Pancreas (tissue), 10 donors: ENCODE measurements around the gene AUTS2. TPM values are rescaled to one million over a fixed set of nuclear protein-coding genes. Genes with fewer than 3 reads are reported as not detected.

Source experiments
- ATAC-seq, 4 donors: fragments of 200-7000 bp; cut with Tn5 transposase; one replicate each; pipeline versions ENCODE4 v1.8.0 to v1.9.1; 2020; ENCODE audit warnings: mild to moderate bottlenecking in 4 of 4, moderate library complexity in 4 of 4
- DNase-seq, 6 donors: peaks; one replicate each; pipeline ENCODE4 v3.0.0-alpha.2; 2020
- FAIRE-seq: peaks from 2 replicates; lab custom pipeline; 2012; peaks lifted over from hg19 to GRCh38; lab: Jason Lieb, UNC
- H3K27ac ChIP-seq, 4 donors: fragments of 200-600 bp; sonication (generic); 1 replicate in 3 of 4; 2 replicates in 1 of 4; pipeline versions ENCODE4 v1.5.0 to v1.8.0; 2020
- H3K27me3 ChIP-seq, 4 donors: fragments of 200-600 bp; one replicate each; pipeline ENCODE4 v1.8.0; 2021
- H3K36me3 ChIP-seq, 3 donors: fragments of 200-600 bp; sonication (generic) in 1 of 3; one replicate each; pipeline versions ENCODE4 v1.5.0 to v1.8.0; 2020 to 2021
- H3K4me1 ChIP-seq, 3 donors: fragments of 200-600 bp; one replicate each; pipeline ENCODE4 v1.8.0; 2021
- H3K4me3 ChIP-seq, 4 donors: fragments of 200-600 bp; sonication (generic) in 2 of 4; one replicate each; pipeline versions ENCODE4 v1.5.0 to v1.8.0; 2020 to 2021
- H3K9me3 ChIP-seq, 4 donors: fragments of 200-600 bp; one replicate each; pipeline ENCODE4 v1.8.0; 2021
- WGBS, 2 donors: extraction: QIAGEN DNeasy Blood & Tissue Kit; methylation state at CpG; one replicate each; pipeline ENCODE4 v1.1.7; 2013; 5-methylcytosine and 5-hydroxymethylcytosine counted together
- intact Hi-C, 3 donors: fragments of 100-400 bp; cut with DNase I; formaldehyde crosslinking; loops; one replicate each; pipeline versions ENCODE4 v1.11.1 to v1.14.2; 2022
- polyA plus RNA-seq, 2 donors: library from polyadenylated mRNA; stranded (reverse); fragments of 200-250 nt; gene quantifications; one replicate each; pipeline ENCODE4 v1.2.3, GENCODE V29; 2013
- total RNA-seq, 6 donors: library from RNA; stranded (reverse); fragmentation: NEBNext Ultra II Directional in 4 of 6; extraction: Animal tissue kit (Norgen Biotek cat#: 25700) in 4 of 6; gene quantifications; one replicate each; pipeline versions ENCODE4 v1.2.1 to v1.2.4, GENCODE V29; 2021 to 2023
- TF ChIP-seq, protein P1 (sequence below), 4 donors: fragments of 200-600 bp; sonication (generic) in 3 of 4; IDR thresholded peaks; one replicate each; pipeline versions ENCODE4 v1.5.0 to v1.8.0; 2021; ENCODE audit warnings: antibody characterized with exemption in 4 of 4
- donor health status: healthy with polysubstance abuse.
- donor health status: DM: no; HTN: no; CAD: no; lungs with moderate emphysema.
- donor health status: DM: no; HTN: no; CAD: no.
- donor health status: control.
- donor health status: control.
- donor health status: Bipolar disorder and iron deficiency.
- donor health status: DM: yes; HTN: yes; CAD: no.
- donor health status: DM: no; HTN: no; CAD: no.
- donor health status: DM: no; HTN: no; CAD: no.
- donor health status: DM: yes; HTN: yes; CAD: no.

The AUTS2 gene
- total and polyA plus RNA-seq, 8 donors = 5.8 to 16.8 (median 9.9) TPM

DNA sequence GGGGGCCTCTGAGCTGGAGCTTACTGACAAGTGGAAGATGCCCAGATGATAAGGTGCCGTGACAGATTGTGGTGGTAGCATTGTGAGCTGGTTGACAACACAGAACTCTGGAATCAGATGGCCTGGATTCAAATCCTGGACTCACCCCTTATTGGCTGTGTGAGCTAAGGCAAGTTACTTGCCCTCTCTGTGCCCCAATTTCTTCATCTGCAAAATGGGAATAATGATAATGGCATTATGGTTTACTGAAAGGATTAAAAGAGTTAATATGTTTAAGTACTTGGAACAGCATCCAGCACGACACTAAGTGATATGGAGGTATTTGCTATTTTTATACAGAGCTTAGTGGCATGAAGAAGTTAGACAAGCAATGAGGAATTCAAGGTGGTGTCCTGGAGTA, 1067.7 kb downstream of the AUTS2 start:
- H3K27me3 ChIP-seq = no peaks in the 10 kb centered on the region
- DNase-seq = no peak
- no peak for ATAC-seq
- no peak overlapping the region for H3K27ac ChIP-seq
- intact Hi-C loops = no loop called here
- no peaks in the 10 kb centered on the region for H3K9me3 ChIP-seq
- WGBS, 2 donors = 68 to 78% methylated on average over 2 of the region's 2 CpGs
- H3K4me3 ChIP-seq = no peak overlapping the region
- H3K4me1 ChIP-seq = no peaks in the 10 kb centered on the region
- H3K36me3 ChIP-seq = no peaks in the 10 kb centered on the region
- no peak for FAIRE-seq
- TF ChIP-seq, protein P1, sequence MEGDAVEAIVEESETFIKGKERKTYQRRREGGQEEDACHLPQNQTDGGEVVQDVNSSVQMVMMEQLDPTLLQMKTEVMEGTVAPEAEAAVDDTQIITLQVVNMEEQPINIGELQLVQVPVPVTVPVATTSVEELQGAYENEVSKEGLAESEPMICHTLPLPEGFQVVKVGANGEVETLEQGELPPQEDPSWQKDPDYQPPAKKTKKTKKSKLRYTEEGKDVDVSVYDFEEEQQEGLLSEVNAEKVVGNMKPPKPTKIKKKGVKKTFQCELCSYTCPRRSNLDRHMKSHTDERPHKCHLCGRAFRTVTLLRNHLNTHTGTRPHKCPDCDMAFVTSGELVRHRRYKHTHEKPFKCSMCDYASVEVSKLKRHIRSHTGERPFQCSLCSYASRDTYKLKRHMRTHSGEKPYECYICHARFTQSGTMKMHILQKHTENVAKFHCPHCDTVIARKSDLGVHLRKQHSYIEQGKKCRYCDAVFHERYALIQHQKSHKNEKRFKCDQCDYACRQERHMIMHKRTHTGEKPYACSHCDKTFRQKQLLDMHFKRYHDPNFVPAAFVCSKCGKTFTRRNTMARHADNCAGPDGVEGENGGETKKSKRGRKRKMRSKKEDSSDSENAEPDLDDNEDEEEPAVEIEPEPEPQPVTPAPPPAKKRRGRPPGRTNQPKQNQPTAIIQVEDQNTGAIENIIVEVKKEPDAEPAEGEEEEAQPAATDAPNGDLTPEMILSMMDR (IDR thresholded peaks at IDR 0.05) = no peak

DNA sequence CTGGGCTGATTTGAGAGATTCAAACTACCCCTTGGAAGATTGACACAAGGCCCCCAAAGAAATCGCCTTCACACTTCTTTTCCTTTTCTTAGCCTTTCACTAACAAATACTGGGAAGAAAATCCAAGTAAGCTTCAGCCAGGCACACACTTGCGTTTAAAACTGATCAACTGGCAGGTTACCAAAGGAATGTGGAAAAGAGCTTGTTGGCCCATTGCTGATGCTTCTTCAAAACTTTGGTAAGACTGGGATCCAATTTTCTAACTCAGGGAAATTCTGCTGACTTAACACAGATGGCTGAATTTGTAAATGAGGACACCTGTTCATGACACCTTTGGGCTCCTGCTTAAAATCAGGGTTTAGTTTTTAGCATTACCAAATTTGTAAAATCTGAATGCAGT, 1069.1 kb downstream of the AUTS2 start:
- Histone ChIP-seq H3K36me3 (no peaks in the 10 kb centered on the region), H3K27ac (no peak overlapping the region), H3K4me1 (no peaks in the 10 kb centered on the region), H3K4me3 (no peak overlapping the region), H3K9me3 (no peaks in the 10 kb centered on the region), H3K27me3 (no peaks in the 10 kb centered on the region)
- intact Hi-C loops = no loop called here
- 63 to 67% methylated on average over 2 of the region's 2 CpGs for WGBS, 2 donors
- TF ChIP-seq, protein P1 (IDR thresholded peaks at IDR 0.05) = no peak
- DNase-seq (no peak), ATAC-seq (no peak), FAIRE-seq (no peak)

DNA sequence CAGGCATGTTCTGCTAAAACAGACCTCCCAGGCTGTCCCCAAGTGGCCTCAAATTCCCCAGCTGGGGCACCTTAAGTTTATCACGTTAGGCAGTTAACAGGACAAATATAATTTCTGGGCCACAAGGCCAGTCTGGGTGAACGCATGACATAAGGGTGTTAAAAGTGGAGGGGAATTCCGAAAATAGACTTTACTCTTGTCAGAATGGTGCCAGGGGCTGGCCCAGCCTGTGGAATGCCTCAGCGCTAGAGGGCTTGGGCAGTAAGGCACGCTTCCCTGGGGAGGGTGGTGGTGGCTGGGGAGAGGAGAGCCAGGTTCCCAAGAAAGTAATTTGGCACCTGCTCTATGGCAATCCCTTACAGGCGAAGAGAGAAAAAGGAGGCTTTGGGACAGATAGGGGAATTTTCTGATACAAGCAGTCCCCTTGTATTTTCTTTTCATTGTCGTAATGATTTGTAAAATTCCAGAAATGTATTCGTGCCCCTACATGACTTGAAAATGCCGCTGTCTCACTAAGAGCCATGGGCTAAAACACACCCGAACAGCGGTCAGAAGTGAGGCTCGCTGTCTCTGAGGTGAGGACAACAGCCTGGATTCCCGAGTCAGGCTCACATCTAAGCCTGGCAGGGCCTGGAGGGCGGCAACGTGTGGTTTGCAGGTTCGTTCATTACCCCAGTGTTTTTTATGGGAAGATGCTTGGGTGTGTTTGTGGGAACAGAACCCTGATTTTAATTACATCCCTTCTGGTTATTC, 1070.5 kb downstream of the AUTS2 start:
- TF ChIP-seq, protein P1 (IDR thresholded peaks at IDR 0.05) = no peak
- DNase-seq = peak in 4 of 6 donors; percentile 40 to 46 (median 45)
- no peaks in the 10 kb centered on the region for H3K9me3 ChIP-seq

DNA sequence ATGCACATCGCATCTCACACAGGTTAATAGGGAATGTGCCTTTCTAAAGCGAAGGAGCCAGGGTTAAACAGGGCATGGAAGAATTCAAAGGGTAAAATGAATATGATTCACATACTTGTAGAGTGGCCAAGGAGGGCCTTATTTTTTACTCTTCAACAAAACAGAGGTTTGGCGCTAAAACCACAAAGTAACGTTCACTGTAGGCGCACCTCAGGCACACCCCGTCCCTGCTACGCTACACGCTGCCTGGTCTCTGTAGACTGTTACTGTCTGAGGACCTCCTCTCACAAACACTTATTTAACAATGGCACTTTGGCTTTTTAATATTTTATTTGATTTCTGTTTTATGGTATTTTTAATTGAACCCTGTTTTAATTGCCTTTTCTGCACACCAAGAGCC, 1071.6 kb downstream of the AUTS2 start:
- Histone ChIP-seq H3K4me1 (no peaks in the 10 kb centered on the region), H3K27ac (no peak overlapping the region), H3K9me3 (no peaks in the 10 kb centered on the region), H3K4me3 (no peak overlapping the region), H3K27me3 (no peaks in the 10 kb centered on the region), H3K36me3 (no peaks in the 10 kb centered on the region)
- WGBS, 2 donors = 91 to 93% methylated on average over 8 of the region's 8 CpGs
- intact Hi-C loops = no loop called here
- FAIRE-seq (no peak), ATAC-seq (no peak), DNase-seq (no peak)
- TF ChIP-seq, protein P1 (IDR thresholded peaks at IDR 0.05) = no peak

More for the DNA sequence above, 1070.5 kb downstream of the AUTS2 start:
- H3K4me3 ChIP-seq = no peak overlapping the region
- intact Hi-C loops = no loop called here
- ATAC-seq (peak; percentile 71 to 94 (median 88)), FAIRE-seq (no peak)
- 55 to 57% methylated on average over 16 of the region's 16 CpGs for WGBS, 2 donors
- H3K27ac ChIP-seq = peak overlapping the region in 2 of 4 donors; percentile 13 to 14
- no peaks in the 10 kb centered on the region for H3K27me3 ChIP-seq
- H3K36me3 ChIP-seq = no peaks in the 10 kb centered on the region
- no peaks in the 10 kb centered on the region for H3K4me1 ChIP-seq

DNA sequence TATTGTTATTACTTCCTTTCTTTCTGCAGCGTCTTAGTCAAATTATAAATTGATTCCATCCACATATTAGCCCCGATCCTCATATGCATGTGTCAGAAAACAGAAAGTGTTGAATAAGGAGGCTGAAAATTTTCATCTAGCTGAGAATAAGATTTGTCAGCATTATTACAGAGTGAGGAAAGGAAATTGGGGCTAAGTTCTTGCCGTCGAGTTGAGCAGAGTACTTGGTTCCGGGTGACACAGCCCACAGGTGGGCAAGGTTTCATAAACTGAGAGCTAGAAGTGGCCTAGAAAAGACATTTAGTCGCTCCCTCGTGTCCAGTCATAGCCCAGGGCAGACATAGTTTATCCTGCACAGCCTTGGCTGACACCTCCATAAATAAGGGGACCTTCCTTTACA, 1072.0 kb downstream of the AUTS2 start:
- WGBS, 2 donors = 80 to 89% methylated on average over 7 of the region's 7 CpGs
- DNase-seq (no peak), ATAC-seq (no peak), FAIRE-seq (no peak)
- Histone ChIP-seq H3K27ac (no peak overlapping the region), H3K4me1 (no peaks in the 10 kb centered on the region), H3K9me3 (no peaks in the 10 kb centered on the region), H3K36me3 (no peaks in the 10 kb centered on the region), H3K4me3 (no peak overlapping the region), H3K27me3 (no peaks in the 10 kb centered on the region)
- TF ChIP-seq, protein P1 (IDR thresholded peaks at IDR 0.05) = no peak
- intact Hi-C loops = no loop called here
